ENCODE results near the gene CDYL2. TPM values are rescaled to one million over a fixed set of nuclear protein-coding genes. Genes with fewer than 3 reads are reported as not detected.

Gene CDYL2
- total RNA-seq, 1 donor from 2014 or later = 8.4 TPM

- Histone ChIP-seq H3K4me3 (ENCODE audit: low read depth, low read length) (no peak overlapping the region), H3K36me3 (ENCODE audit: control insufficient read depth, insufficient read depth, low read length) (no peaks in the 10 kb centered on the region), H3K27me3 (ENCODE audit: control insufficient read depth, insufficient read depth, low read length) (no peaks in the 10 kb centered on the region)
- TF ChIP-seq CTCF (IDR thresholded peaks at IDR 0.05; ENCODE audit: insufficient read depth, low read length, poor library complexity, severe bottlenecking) = no peak
- DNase-seq (ENCODE audit: low read depth) = no peak
Measured at GRCh38 chr16:80666378-80667250, 137.8 kb downstream of the CDYL2 start.

DNA sequence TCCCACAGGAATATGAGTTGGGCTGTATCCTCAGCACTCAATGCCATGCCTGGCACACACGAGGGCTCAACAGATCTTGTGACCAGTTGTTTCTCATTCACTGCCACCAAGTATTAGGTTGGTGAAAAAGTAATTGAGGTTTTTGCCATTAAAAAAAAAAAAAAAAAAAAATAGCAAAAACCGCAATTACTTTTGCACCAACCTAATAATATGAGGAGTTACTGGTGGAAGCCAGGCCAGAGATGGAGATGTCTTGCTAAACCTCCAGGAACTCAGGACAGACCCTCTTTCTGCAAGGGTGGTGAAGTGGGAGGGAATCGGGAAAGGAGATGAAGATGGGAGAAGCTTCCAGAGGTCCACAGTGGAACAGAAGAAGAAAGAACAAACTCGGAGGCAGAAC, 139.0 kb downstream of the CDYL2 start:
- DNase-seq (ENCODE audit: low read depth) = no peak
- Histone ChIP-seq H3K36me3 (ENCODE audit: control insufficient read depth, insufficient read depth, low read length) (no peaks in the 10 kb centered on the region), H3K27me3 (ENCODE audit: control insufficient read depth, insufficient read depth, low read length) (no peaks in the 10 kb centered on the region), H3K4me3 (ENCODE audit: low read depth, low read length) (no peak overlapping the region)
- TF ChIP-seq CTCF (IDR thresholded peaks at IDR 0.05; ENCODE audit: insufficient read depth, low read length, poor library complexity, severe bottlenecking) = no peak

DNA sequence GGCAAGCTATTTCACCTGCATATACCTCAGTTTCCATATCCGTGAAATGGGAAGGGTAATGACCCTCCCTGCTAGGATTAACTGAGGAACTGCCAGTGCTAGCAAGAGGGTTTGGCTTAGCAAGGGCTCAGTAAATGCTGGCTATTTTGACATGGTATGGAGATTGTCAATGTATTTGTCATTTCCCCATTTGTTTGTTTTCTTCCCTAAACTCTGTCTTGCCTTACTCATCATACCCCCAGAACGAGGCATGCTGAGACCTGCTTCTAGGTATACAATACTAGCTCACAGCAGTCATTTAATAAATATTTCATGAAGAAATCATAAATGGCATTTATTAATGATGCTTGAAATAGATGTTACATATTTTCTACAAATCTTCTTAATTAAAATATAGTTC, 139.6 kb downstream of the CDYL2 start:
- DNase-seq (ENCODE audit: low read depth) = no peak
- Histone ChIP-seq H3K27me3 (ENCODE audit: control insufficient read depth, insufficient read depth, low read length) (no peaks in the 10 kb centered on the region), H3K4me3 (ENCODE audit: low read depth, low read length) (no peak overlapping the region), H3K36me3 (ENCODE audit: control insufficient read depth, insufficient read depth, low read length) (no peaks in the 10 kb centered on the region)
- TF ChIP-seq CTCF (IDR thresholded peaks at IDR 0.05; ENCODE audit: insufficient read depth, low read length, poor library complexity, severe bottlenecking) = no peak

GRCh38 chr16:80664226-80664625, 140.2 kb downstream of the CDYL2 start:
- Histone ChIP-seq H3K36me3 (ENCODE audit: control insufficient read depth, insufficient read depth, low read length) (no peaks in the 10 kb centered on the region), H3K27me3 (ENCODE audit: control insufficient read depth, insufficient read depth, low read length) (no peaks in the 10 kb centered on the region), H3K4me3 (ENCODE audit: low read depth, low read length) (no peak overlapping the region)
- DNase-seq (ENCODE audit: low read depth) = no peak
- TF ChIP-seq CTCF (IDR thresholded peaks at IDR 0.05; ENCODE audit: insufficient read depth, low read length, poor library complexity, severe bottlenecking) = no peak

GRCh38 chr16:80663078-80663477, 141.3 kb downstream of the CDYL2 start:
- H3K4me3 ChIP-seq (ENCODE audit: low read depth, low read length) = no peak overlapping the region
- no peaks in the 10 kb centered on the region for H3K27me3 ChIP-seq (ENCODE audit: control insufficient read depth, insufficient read depth, low read length)
- H3K36me3 ChIP-seq (ENCODE audit: control insufficient read depth, insufficient read depth, low read length) = no peaks in the 10 kb centered on the region
- no peak for DNase-seq (ENCODE audit: low read depth)
- TF ChIP-seq CTCF (IDR thresholded peaks at IDR 0.05; ENCODE audit: insufficient read depth, low read length, poor library complexity, severe bottlenecking) = no peak

- DNase-seq (ENCODE audit: low read depth) = no peak
- Histone ChIP-seq H3K36me3 (ENCODE audit: control insufficient read depth, insufficient read depth, low read length) (no peaks in the 10 kb centered on the region), H3K27me3 (ENCODE audit: control insufficient read depth, insufficient read depth, low read length) (no peaks in the 10 kb centered on the region), H3K4me3 (ENCODE audit: low read depth, low read length) (no peak overlapping the region)
- no peak for TF ChIP-seq CTCF (IDR thresholded peaks at IDR 0.05; ENCODE audit: insufficient read depth, low read length, poor library complexity, severe bottlenecking)
Measured at GRCh38 chr16:80659865-80660264, 144.5 kb downstream of the CDYL2 start.
